Endodermal cell (in vitro differentiated cells): Measurements from ENCODE around the gene ACP7. TPM values are rescaled to one million over a fixed set of nuclear protein-coding genes. Genes with fewer than 3 reads are reported as not detected.
A peak's percentile ranks its signal among the peaks of the same experiment; 100 is the strongest.

ENCODE experiments used
- DNase-seq: peaks from one replicate; pipeline ENCODE4 v3.0.0-alpha.2; 2017
- H3K27ac ChIP-seq: 2 replicates; pipeline ENCODE4 v1.5.1; 2013; ENCODE audit warnings: mild to moderate bottlenecking, low read depth, low read length, moderate library complexity
- H3K27me3 ChIP-seq: 2 replicates; pipeline ENCODE4 v1.6.1; 2013; ENCODE audit warnings: mild to moderate bottlenecking, low read length, moderate library complexity; ENCODE audit not compliant: insufficient read depth, control insufficient read depth, poor library complexity, severe bottlenecking
- H3K36me3 ChIP-seq: 2 replicates; pipeline ENCODE4 v1.7.0; 2013; ENCODE audit warnings: mild to moderate bottlenecking, low read length, moderate library complexity; ENCODE audit not compliant: control insufficient read depth, insufficient read depth
- H3K4me1 ChIP-seq: one replicate; pipeline ENCODE4 v1.7.0; 2013; ENCODE audit warnings: low read length; ENCODE audit not compliant: control insufficient read depth, insufficient read depth
- H3K4me3 ChIP-seq: 2 replicates; pipeline ENCODE4 v1.5.1; 2013; ENCODE audit warnings: mild to moderate bottlenecking, low read length, moderate library complexity
- H3K9ac ChIP-seq: 2 replicates; pipeline ENCODE4 v1.6.1; 2013; ENCODE audit warnings: mild to moderate bottlenecking, low read length, moderate library complexity; ENCODE audit not compliant: poor library complexity, severe bottlenecking; ENCODE audit errors: extremely low read depth
- H3K9me3 ChIP-seq: 2 replicates; pipeline ENCODE4 v1.6.1; 2013; ENCODE audit warnings: mild to moderate bottlenecking, low read length, moderate library complexity; ENCODE audit not compliant: control insufficient read depth
- H3K27ac Mint-ChIP-seq: 2 replicates; pipeline ENCODE4 v1.8.0; 2020; ENCODE audit warnings: mixed read lengths
- H3K27me3 Mint-ChIP-seq: 2 replicates; pipeline ENCODE4 v1.8.0; 2021; ENCODE audit warnings: mild to moderate bottlenecking, mixed read lengths; ENCODE audit not compliant: insufficient read depth
- H3K36me3 Mint-ChIP-seq: 2 replicates; pipeline ENCODE4 v1.8.0; 2020; ENCODE audit warnings: low read depth, mixed read lengths
- H3K4me1 Mint-ChIP-seq: 2 replicates; pipeline ENCODE4 v1.8.0; 2020; ENCODE audit warnings: mixed read lengths
- H3K4me3 Mint-ChIP-seq: 2 replicates; pipeline ENCODE4 v1.8.0; 2020; ENCODE audit warnings: mild to moderate bottlenecking, moderate library complexity, mixed read lengths
- H3K9me3 Mint-ChIP-seq: 2 replicates; pipeline ENCODE4 v1.8.0; 2020; ENCODE audit warnings: mild to moderate bottlenecking, mixed read lengths
- WGBS, 2 experiments: methylation state at CpG; one replicate each; pipeline versions ENCODE4 v1.1.5 to v1.1.7; 2013; ENCODE audit warnings: missing lambda C conversion rate in 2 of 2, mixed read lengths in 1 of 2; ENCODE audit not compliant: insufficient coverage in 1 of 2, insufficient read length in 1 of 2; 5-methylcytosine and 5-hydroxymethylcytosine counted together
- total RNA-seq, 2 donors: library from RNA; stranded (reverse); fragmentation: NEBNext Ultra II Directional in 1 of 2; extraction: Animal tissue kit (Norgen Biotek cat#: 25700) in 1 of 2; gene quantifications; 2 replicates in 1 of 2; 3 replicates in 1 of 2; pipeline ENCODE4 v1.2.1, GENCODE V29; 2021
- TF ChIP-seq, protein P1 (sequence below): fragments of 200-600 bp; sonication (generic); conservative IDR thresholded peaks from 2 replicates; pipeline ENCODE4 v1.5.0; 2021; ENCODE audit warnings: antibody characterized with exemption, mild to moderate bottlenecking

ACP7 gene
- total RNA-seq, 2 donors from 2014 or later = 0.29 TPM; not detected in 1

DNA sequence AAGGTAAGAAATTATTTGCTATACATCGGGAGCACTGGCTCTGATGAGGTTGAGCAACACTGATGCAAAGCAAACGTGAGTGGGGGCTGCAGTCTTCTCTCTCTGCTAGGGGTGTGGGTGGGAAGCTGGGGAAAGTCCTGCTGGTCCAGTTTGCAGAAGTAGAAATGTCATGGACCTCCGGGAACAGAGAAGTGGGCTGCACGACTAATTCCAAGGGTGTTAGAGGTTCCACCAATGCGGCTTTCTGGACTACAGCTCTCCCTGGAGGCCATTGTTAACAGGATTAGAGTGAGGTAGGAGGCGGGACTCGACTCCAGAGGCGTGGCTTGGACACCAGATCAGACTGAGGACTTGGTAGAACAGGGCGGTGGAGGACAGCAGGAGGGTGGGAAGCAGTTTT, 46.1 kb upstream of the ACP7 start:
- H3K9me3 Mint-ChIP-seq = peaks cover 10% of the 10 kb centered on the region
- H3K27me3 Mint-ChIP-seq = peaks cover 21% of the 10 kb centered on the region
- Histone ChIP-seq H3K4me3 (no peak overlapping the region), H3K9me3 (no peaks in the 10 kb centered on the region), H3K9ac (no peak overlapping the region), H3K4me1 (no peaks in the 10 kb centered on the region), H3K27ac (no peak overlapping the region), H3K27me3 (no peaks in the 10 kb centered on the region), H3K36me3 (no peaks in the 10 kb centered on the region)
- DNase-seq = peak; percentile 85
- H3K27ac Mint-ChIP-seq = no peak overlapping the region
- H3K4me1 Mint-ChIP-seq = peaks cover 4% of the 10 kb centered on the region
- no peaks in the 10 kb centered on the region for H3K36me3 Mint-ChIP-seq
- TF ChIP-seq, protein P1, sequence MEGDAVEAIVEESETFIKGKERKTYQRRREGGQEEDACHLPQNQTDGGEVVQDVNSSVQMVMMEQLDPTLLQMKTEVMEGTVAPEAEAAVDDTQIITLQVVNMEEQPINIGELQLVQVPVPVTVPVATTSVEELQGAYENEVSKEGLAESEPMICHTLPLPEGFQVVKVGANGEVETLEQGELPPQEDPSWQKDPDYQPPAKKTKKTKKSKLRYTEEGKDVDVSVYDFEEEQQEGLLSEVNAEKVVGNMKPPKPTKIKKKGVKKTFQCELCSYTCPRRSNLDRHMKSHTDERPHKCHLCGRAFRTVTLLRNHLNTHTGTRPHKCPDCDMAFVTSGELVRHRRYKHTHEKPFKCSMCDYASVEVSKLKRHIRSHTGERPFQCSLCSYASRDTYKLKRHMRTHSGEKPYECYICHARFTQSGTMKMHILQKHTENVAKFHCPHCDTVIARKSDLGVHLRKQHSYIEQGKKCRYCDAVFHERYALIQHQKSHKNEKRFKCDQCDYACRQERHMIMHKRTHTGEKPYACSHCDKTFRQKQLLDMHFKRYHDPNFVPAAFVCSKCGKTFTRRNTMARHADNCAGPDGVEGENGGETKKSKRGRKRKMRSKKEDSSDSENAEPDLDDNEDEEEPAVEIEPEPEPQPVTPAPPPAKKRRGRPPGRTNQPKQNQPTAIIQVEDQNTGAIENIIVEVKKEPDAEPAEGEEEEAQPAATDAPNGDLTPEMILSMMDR = peak; percentile 11
- WGBS, 2 experiments = 42 to 45% methylated on average over 4 to 8 of the region's 9 CpGs
- no peak overlapping the region for H3K4me3 Mint-ChIP-seq

DNA sequence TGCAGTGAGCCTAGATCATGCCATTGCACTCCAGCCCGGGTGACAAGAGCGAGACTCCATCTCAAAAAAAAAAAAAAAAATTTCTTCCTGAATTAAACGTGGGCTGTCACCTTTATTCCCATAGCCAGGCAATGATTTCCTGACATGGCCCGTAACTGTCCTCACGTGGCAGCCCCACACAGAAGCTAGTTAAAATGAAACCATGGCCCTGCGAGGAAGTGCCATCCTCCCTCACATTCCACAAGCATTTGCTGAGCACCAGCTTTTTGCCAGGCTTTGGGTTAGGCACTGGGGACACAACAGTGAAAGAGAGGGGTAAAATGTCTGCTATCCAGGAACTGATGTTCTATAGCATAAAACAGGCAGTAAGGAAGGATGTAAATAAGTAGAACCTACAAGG, 38.7 kb upstream of the ACP7 start:
- Histone ChIP-seq H3K4me3 (no peak overlapping the region), H3K9me3 (peaks cover 13% of the 10 kb centered on the region), H3K9ac (no peak overlapping the region), H3K4me1 (no peaks in the 10 kb centered on the region), H3K27ac (no peak overlapping the region), H3K27me3 (no peaks in the 10 kb centered on the region), H3K36me3 (no peaks in the 10 kb centered on the region)
- H3K4me3 Mint-ChIP-seq = no peak overlapping the region
- H3K9me3 Mint-ChIP-seq = peaks cover 37% of the 10 kb centered on the region
- TF ChIP-seq, protein P1 = no peak
- no peak overlapping the region for H3K27ac Mint-ChIP-seq
- DNase-seq = no peak
- peaks cover 18% of the 10 kb centered on the region for H3K27me3 Mint-ChIP-seq
- H3K4me1 Mint-ChIP-seq = no peaks in the 10 kb centered on the region
- 67 to 73% methylated on average over 4 to 6 of the region's 6 CpGs for WGBS, 2 experiments
- H3K36me3 Mint-ChIP-seq = peaks cover 4% of the 10 kb centered on the region

DNA sequence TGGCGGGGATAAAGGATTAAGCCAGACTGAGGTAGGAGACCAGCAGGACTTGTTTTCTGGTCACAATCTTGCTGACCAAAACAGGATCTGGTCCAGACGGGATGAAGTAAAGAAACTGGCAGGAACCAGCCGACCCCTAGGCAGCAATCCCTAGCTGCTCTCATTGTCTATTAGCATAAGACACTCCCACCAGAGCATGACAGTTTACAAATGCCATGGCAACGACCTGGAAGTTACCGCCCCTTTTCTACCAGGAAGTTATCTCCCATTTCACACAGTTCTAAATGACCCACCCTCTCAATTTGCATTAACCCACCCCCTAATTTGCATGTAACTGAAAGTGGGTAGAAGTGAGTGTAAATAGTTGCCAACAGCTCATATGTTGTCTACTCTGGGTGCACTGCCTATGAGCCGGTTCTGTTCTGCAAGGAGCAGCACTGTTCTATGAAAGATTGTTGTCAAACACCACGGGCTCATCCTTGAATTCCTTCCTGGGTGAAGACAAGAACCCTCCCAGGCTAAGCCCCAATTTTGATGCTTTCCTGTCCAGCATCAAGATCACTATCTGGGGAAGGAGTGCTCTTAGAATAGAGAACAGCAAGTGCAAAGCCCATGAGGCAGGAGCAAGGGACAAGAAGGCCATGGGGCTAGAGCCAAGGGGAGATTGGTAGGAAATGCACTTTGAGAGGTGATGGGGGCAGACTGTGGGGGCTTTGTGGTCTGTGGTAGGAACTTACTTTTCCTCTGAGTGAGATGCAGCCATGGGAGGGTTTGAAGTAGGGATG, 37.9 kb upstream of the ACP7 start:
- 67 to 70% methylated on average over 3 to 7 of the region's 7 CpGs for WGBS, 2 experiments
- H3K27ac Mint-ChIP-seq = no peak overlapping the region
- no peaks in the 10 kb centered on the region for H3K4me1 Mint-ChIP-seq
- no peak overlapping the region for H3K4me3 ChIP-seq
- H3K27ac ChIP-seq = no peak overlapping the region
- no peaks in the 10 kb centered on the region for H3K36me3 ChIP-seq
- peaks cover 13% of the 10 kb centered on the region for H3K9me3 ChIP-seq
- peaks cover 4% of the 10 kb centered on the region for H3K36me3 Mint-ChIP-seq
- peak; percentile 64 for DNase-seq
- H3K4me1 ChIP-seq = no peaks in the 10 kb centered on the region
- TF ChIP-seq, protein P1 = no peak
- no peak overlapping the region for H3K9ac ChIP-seq
- no peaks in the 10 kb centered on the region for H3K27me3 ChIP-seq
- peaks cover 20% of the 10 kb centered on the region for H3K27me3 Mint-ChIP-seq
- H3K9me3 Mint-ChIP-seq = peaks cover 34% of the 10 kb centered on the region
- no peak overlapping the region for H3K4me3 Mint-ChIP-seq
